ENCODE measurements around the gene DNAL4. TPM values are rescaled to one million over a fixed set of nuclear protein-coding genes. Genes with fewer than 3 reads are reported as not detected.

DNAL4 gene
- total and polyA plus RNA-seq, 10 of the 15 experiments (the other 5 are each of a cell fraction or from before 2014, with no cell fraction given): 0.35 to 8.5 (median 6.3) TPM; not detected in 1

- TF ChIP-seq, protein P1, sequence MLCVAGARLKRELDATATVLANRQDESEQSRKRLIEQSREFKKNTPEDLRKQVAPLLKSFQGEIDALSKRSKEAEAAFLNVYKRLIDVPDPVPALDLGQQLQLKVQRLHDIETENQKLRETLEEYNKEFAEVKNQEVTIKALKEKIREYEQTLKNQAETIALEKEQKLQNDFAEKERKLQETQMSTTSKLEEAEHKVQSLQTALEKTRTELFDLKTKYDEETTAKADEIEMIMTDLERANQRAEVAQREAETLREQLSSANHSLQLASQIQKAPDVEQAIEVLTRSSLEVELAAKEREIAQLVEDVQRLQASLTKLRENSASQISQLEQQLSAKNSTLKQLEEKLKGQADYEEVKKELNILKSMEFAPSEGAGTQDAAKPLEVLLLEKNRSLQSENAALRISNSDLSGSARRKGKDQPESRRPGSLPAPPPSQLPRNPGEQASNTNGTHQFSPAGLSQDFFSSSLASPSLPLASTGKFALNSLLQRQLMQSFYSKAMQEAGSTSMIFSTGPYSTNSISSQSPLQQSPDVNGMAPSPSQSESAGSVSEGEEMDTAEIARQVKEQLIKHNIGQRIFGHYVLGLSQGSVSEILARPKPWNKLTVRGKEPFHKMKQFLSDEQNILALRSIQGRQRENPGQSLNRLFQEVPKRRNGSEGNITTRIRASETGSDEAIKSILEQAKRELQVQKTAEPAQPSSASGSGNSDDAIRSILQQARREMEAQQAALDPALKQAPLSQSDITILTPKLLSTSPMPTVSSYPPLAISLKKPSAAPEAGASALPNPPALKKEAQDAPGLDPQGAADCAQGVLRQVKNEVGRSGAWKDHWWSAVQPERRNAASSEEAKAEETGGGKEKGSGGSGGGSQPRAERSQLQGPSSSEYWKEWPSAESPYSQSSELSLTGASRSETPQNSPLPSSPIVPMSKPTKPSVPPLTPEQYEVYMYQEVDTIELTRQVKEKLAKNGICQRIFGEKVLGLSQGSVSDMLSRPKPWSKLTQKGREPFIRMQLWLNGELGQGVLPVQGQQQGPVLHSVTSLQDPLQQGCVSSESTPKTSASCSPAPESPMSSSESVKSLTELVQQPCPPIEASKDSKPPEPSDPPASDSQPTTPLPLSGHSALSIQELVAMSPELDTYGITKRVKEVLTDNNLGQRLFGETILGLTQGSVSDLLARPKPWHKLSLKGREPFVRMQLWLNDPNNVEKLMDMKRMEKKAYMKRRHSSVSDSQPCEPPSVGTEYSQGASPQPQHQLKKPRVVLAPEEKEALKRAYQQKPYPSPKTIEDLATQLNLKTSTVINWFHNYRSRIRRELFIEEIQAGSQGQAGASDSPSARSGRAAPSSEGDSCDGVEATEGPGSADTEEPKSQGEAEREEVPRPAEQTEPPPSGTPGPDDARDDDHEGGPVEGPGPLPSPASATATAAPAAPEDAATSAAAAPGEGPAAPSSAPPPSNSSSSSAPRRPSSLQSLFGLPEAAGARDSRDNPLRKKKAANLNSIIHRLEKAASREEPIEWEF (IDR thresholded peaks at IDR 0.05; ENCODE audit: insufficient replicate concordance, low read depth, low read length): no peak
- TF ChIP-seq KDM1A (IDR thresholded peaks at IDR 0.05; ENCODE audit: borderline replicate concordance) (no peak), SP1 (IDR thresholded peaks at IDR 0.05; ENCODE audit: low read depth, low read length) (no peak), ZNF217 (IDR thresholded peaks at IDR 0.05) (no peak), ZNF384 (IDR thresholded peaks at IDR 0.05; ENCODE audit: borderline replicate concordance, low read depth, low read length) (no peak), HCFC1 (IDR thresholded peaks at IDR 0.05; ENCODE audit: low read length) (no peak), JUNB (IDR thresholded peaks at IDR 0.05) (no peak), CBFB (IDR thresholded peaks at IDR 0.05; ENCODE audit: low read depth) (no peak), RAD51 (IDR thresholded peaks at IDR 0.05) (no peak), CHD4 (IDR thresholded peaks at IDR 0.05) (no peak), ZBTB4 (CRISPR knock-in tag; IDR thresholded peaks at IDR 0.05) (no peak)
- TF ChIP-seq, protein P2, sequence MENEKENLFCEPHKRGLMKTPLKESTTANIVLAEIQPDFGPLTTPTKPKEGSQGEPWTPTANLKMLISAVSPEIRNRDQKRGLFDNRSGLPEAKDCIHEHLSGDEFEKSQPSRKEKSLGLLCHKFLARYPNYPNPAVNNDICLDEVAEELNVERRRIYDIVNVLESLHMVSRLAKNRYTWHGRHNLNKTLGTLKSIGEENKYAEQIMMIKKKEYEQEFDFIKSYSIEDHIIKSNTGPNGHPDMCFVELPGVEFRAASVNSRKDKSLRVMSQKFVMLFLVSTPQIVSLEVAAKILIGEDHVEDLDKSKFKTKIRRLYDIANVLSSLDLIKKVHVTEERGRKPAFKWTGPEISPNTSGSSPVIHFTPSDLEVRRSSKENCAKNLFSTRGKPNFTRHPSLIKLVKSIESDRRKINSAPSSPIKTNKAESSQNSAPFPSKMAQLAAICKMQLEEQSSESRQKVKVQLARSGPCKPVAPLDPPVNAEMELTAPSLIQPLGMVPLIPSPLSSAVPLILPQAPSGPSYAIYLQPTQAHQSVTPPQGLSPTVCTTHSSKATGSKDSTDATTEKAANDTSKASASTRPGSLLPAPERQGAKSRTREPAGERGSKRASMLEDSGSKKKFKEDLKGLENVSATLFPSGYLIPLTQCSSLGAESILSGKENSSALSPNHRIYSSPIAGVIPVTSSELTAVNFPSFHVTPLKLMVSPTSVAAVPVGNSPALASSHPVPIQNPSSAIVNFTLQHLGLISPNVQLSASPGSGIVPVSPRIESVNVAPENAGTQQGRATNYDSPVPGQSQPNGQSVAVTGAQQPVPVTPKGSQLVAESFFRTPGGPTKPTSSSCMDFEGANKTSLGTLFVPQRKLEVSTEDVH (IDR thresholded peaks at IDR 0.05; ENCODE audit: low read depth, partially characterized antibody): no peak
These were observed 29.1 kb upstream of the DNAL4 start (continued) for GRCh38 chr22:38823076-38823475.
